Endodermal cell (in vitro differentiated cells): Measurements from ENCODE around the gene HBZ. TPM values are rescaled to one million over a fixed set of nuclear protein-coding genes. Genes with fewer than 3 reads are reported as not detected.
"Not testable (repeated sequence)": the region's sequence is repeated elsewhere in the genome, so short reads cannot be mapped to it uniquely, and the experiment has no call there.

Experiments
- DNase-seq: peaks from one replicate; pipeline ENCODE4 v3.0.0-alpha.2; 2017
- H3K27ac ChIP-seq: 2 replicates; pipeline ENCODE4 v1.5.1; 2013; ENCODE audit warnings: mild to moderate bottlenecking, low read depth, low read length, moderate library complexity
- H3K27me3 ChIP-seq: 2 replicates; pipeline ENCODE4 v1.6.1; 2013; ENCODE audit warnings: mild to moderate bottlenecking, low read length, moderate library complexity; ENCODE audit not compliant: insufficient read depth, control insufficient read depth, poor library complexity, severe bottlenecking
- H3K36me3 ChIP-seq: 2 replicates; pipeline ENCODE4 v1.7.0; 2013; ENCODE audit warnings: mild to moderate bottlenecking, low read length, moderate library complexity; ENCODE audit not compliant: control insufficient read depth, insufficient read depth
- H3K4me1 ChIP-seq: one replicate; pipeline ENCODE4 v1.7.0; 2013; ENCODE audit warnings: low read length; ENCODE audit not compliant: control insufficient read depth, insufficient read depth
- H3K4me3 ChIP-seq: 2 replicates; pipeline ENCODE4 v1.5.1; 2013; ENCODE audit warnings: mild to moderate bottlenecking, low read length, moderate library complexity
- H3K9ac ChIP-seq: 2 replicates; pipeline ENCODE4 v1.6.1; 2013; ENCODE audit warnings: mild to moderate bottlenecking, low read length, moderate library complexity; ENCODE audit not compliant: poor library complexity, severe bottlenecking; ENCODE audit errors: extremely low read depth
- H3K9me3 ChIP-seq: 2 replicates; pipeline ENCODE4 v1.6.1; 2013; ENCODE audit warnings: mild to moderate bottlenecking, low read length, moderate library complexity; ENCODE audit not compliant: control insufficient read depth
- H3K27ac Mint-ChIP-seq: 2 replicates; pipeline ENCODE4 v1.8.0; 2020; ENCODE audit warnings: mixed read lengths
- H3K27me3 Mint-ChIP-seq: 2 replicates; pipeline ENCODE4 v1.8.0; 2021; ENCODE audit warnings: mild to moderate bottlenecking, mixed read lengths; ENCODE audit not compliant: insufficient read depth
- H3K36me3 Mint-ChIP-seq: 2 replicates; pipeline ENCODE4 v1.8.0; 2020; ENCODE audit warnings: low read depth, mixed read lengths
- H3K4me1 Mint-ChIP-seq: 2 replicates; pipeline ENCODE4 v1.8.0; 2020; ENCODE audit warnings: mixed read lengths
- H3K4me3 Mint-ChIP-seq: 2 replicates; pipeline ENCODE4 v1.8.0; 2020; ENCODE audit warnings: mild to moderate bottlenecking, moderate library complexity, mixed read lengths
- H3K9me3 Mint-ChIP-seq: 2 replicates; pipeline ENCODE4 v1.8.0; 2020; ENCODE audit warnings: mild to moderate bottlenecking, mixed read lengths
- CTCF ChIP-seq: fragments of 200-600 bp; sonication (generic); conservative IDR thresholded peaks from 2 replicates; pipeline ENCODE4 v1.5.0; 2021; ENCODE audit warnings: antibody characterized with exemption, mild to moderate bottlenecking
- WGBS, 2 experiments: methylation state at CpG; one replicate each; pipeline versions ENCODE4 v1.1.5 to v1.1.7; 2013; ENCODE audit warnings: missing lambda C conversion rate in 2 of 2, mixed read lengths in 1 of 2; ENCODE audit not compliant: insufficient coverage in 1 of 2, insufficient read length in 1 of 2; 5-methylcytosine and 5-hydroxymethylcytosine counted together
- total RNA-seq, 2 donors: library from RNA; stranded (reverse); fragmentation: NEBNext Ultra II Directional in 1 of 2; extraction: Animal tissue kit (Norgen Biotek cat#: 25700) in 1 of 2; gene quantifications; 2 replicates in 1 of 2; 3 replicates in 1 of 2; pipeline ENCODE4 v1.2.1, GENCODE V29; 2021

The HBZ gene
- total RNA-seq, 2 donors from 2014 or later, result not detected

GRCh38 chr16:160691-161190 is 8.3 kb downstream of the HBZ start:
- TF ChIP-seq CTCF, result no peak
- H3K27ac ChIP-seq, result no peak overlapping the region
- peaks cover 79% of the 10 kb centered on the region for H3K27me3 ChIP-seq
- no peaks in the 10 kb centered on the region for H3K4me1 ChIP-seq
- H3K9ac ChIP-seq, result no peak overlapping the region
- 75 to 82% methylated on average over 9 to 15 of the region's 18 CpGs for WGBS, 2 experiments
- no peaks in the 10 kb centered on the region for H3K36me3 ChIP-seq
- Mint-ChIP-seq H3K4me3 (no peak overlapping the region), H3K4me1 (no peaks in the 10 kb centered on the region), H3K9me3 (no peaks in the 10 kb centered on the region), H3K27me3 (peaks cover 60% of the 10 kb centered on the region), H3K27ac (no peak overlapping the region), H3K36me3 (no peaks in the 10 kb centered on the region)
- DNase-seq, result no peak
- no peak overlapping the region for H3K4me3 ChIP-seq
- no peaks in the 10 kb centered on the region for H3K9me3 ChIP-seq

GRCh38 chr16:162271-162991 is 10.0 kb downstream of the HBZ start:
- H3K36me3 Mint-ChIP-seq, result no peaks in the 10 kb centered on the region
- H3K9me3 ChIP-seq, result no peaks in the 10 kb centered on the region
- DNase-seq, result peak; percentile 39

DNA sequence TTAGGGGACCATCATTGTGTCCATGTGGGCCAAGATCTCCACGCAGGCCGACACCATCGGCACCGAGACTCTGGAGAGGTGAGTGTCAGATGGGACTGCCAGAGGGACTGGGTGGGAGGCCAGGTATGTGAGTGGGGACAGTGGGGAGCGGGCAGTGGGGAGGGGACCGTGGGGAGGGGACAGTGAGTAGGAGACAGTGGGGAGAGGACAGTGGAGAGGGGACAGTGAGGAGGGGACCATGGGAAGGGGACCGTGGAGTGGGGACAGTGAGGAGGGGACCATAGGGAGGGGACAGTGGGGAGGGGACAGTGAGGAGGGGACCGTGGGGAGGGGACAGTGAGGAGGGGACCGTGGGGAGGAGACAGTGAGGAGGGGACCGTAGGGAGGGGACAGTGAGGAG is 10.7 kb downstream of the HBZ start:
- H3K27me3 Mint-ChIP-seq, result peaks cover 64% of the 10 kb centered on the region
- H3K27ac ChIP-seq, H3K9me3 Mint-ChIP-seq, H3K4me3 Mint-ChIP-seq, H3K4me1 Mint-ChIP-seq, H3K9me3 ChIP-seq, H3K4me1 ChIP-seq, H3K9ac ChIP-seq, H3K36me3 Mint-ChIP-seq, H3K27ac Mint-ChIP-seq, H3K36me3 ChIP-seq, H3K4me3 ChIP-seq, DNase-seq: not testable (repeated sequence)
- 70 to 82% methylated on average over 2 to 6 of the region's 10 CpGs for WGBS, 2 experiments
- peaks cover 80% of the 10 kb centered on the region for H3K27me3 ChIP-seq

More at GRCh38 chr16:162271-162991, 10.0 kb downstream of the HBZ start:
- no peak overlapping the region for H3K4me3 ChIP-seq
- no peak overlapping the region for H3K27ac ChIP-seq
- H3K27ac Mint-ChIP-seq, result no peak overlapping the region
- H3K27me3 Mint-ChIP-seq, result peaks cover 64% of the 10 kb centered on the region
- no peaks in the 10 kb centered on the region for H3K36me3 ChIP-seq
- H3K9me3 Mint-ChIP-seq, result no peaks in the 10 kb centered on the region
- no peak for TF ChIP-seq CTCF
- no peaks in the 10 kb centered on the region for H3K4me1 ChIP-seq
- 88 to 91% methylated on average over 8 to 13 of the region's 13 CpGs for WGBS, 2 experiments
- no peak overlapping the region for H3K9ac ChIP-seq
- H3K27me3 ChIP-seq, result peaks cover 80% of the 10 kb centered on the region
- H3K4me3 Mint-ChIP-seq, result no peak overlapping the region
- H3K4me1 Mint-ChIP-seq, result peaks cover 2% of the 10 kb centered on the region

- H3K36me3 Mint-ChIP-seq, H3K4me1 ChIP-seq, DNase-seq, H3K9me3 Mint-ChIP-seq, H3K9me3 ChIP-seq, H3K4me3 ChIP-seq, H3K27ac ChIP-seq, H3K4me3 Mint-ChIP-seq, H3K4me1 Mint-ChIP-seq, H3K36me3 ChIP-seq, H3K27ac Mint-ChIP-seq, H3K9ac ChIP-seq: not testable (repeated sequence)
- peaks cover 66% of the 10 kb centered on the region for H3K27me3 Mint-ChIP-seq
- peaks cover 80% of the 10 kb centered on the region for H3K27me3 ChIP-seq
- no CpG with 5 or more reads among the region's 3 CpGs for WGBS, 2 experiments
These were observed 11.3 kb downstream of the HBZ start for GRCh38 chr16:163696-164095.

- H3K9me3 ChIP-seq, H3K4me3 Mint-ChIP-seq, H3K36me3 Mint-ChIP-seq, H3K9ac ChIP-seq, H3K27ac ChIP-seq, DNase-seq, H3K36me3 ChIP-seq, H3K4me1 Mint-ChIP-seq, H3K27ac Mint-ChIP-seq, H3K9me3 Mint-ChIP-seq, H3K4me3 ChIP-seq, H3K4me1 ChIP-seq: not testable (repeated sequence)
- H3K27me3 Mint-ChIP-seq, result peaks cover 66% of the 10 kb centered on the region
- peaks cover 80% of the 10 kb centered on the region for H3K27me3 ChIP-seq
- no CpG with 5 or more reads among the region's 80 CpGs for WGBS, 2 experiments
These were observed 11.8 kb downstream of the HBZ start for GRCh38 chr16:164134-164823.
